Measurements from ENCODE around the gene FRMD4B.

The FRMD4B gene

DNA sequence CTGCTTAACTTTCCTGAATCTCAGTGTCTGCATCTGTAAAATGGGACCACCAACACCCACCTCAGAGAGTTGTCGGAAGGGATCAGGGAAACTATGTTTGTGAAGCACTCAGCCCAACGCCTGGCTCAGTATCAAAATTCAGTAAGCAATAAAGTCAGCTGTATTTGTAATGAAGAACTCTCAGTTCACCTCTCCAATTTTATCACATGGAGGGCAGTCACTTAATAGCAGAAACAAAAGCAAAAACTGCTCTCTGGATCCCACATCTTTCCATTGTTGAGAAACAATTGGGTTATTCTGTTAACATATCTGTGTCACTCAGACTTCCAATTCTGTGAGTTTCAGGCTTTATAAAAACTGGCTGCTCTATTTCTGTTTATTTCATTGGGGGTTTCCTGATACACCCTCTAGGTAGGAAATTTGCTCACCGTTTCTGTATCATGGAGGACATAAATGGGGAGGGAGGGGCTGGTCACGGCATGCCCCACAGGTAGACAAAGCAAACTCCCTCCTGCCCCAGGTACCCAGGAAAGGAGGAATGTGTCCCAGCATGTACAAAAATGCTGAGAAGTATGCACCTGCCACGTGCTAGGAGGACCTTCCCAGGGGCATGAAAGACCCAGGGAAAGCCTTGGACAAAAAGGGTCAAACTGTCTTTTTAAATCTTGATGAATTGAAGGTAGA lies 182.1 kb downstream of the FRMD4B start:
- no peak for DNase-seq (ENCODE audit: low spot score)

DNA sequence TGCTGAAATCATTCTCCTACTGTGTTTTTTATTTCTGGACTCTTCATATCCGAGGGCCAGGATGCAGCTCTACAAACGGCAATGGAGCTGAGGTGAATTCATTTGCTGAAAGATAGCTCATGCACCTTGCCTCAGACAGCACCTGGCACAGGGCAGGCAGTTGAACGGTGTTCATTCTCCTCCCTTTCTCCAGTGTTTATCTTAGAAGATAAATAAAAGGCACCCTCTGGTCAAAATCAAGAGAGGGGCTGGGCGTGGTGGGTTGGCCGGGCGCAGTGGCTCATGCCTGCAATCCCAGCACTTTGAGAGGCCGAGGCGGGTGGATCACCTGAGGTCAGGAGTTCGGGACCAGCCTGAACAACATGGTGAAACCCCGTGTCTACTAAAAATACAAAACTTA lies 184.2 kb downstream of the FRMD4B start:
- no peak for DNase-seq (ENCODE audit: low spot score)

DNA sequence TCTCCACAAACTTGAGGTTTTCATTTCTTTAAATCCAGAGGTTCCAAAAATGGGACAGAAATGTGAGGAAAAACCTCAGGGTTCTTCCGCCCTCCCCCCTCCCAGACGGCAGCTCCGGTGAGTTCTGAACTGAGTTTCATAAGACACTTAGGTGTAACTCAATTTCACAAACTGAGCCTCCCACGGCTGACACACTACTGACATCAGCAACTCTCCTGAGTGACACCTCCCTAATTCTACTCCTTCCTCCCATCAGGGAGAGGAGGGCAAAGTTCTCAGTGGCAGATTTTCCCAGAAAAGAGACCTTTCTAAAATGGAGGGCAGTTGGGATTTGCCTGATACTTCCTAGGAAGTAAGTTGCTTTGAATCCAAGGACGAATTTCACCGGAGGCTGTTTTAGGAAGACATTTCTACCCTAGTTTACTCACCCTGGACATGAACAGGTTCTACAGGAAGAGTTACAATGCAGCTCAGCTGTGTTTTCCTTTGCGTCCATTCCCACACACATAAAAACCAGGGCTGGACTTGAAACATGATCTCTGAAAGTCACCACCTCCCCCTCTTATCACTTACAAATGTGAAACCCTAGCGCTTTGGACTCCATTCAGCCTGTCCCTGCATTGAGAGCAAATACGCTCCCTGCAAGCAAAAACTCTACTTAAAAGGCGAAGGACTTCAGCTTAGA lies 185.4 kb downstream of the FRMD4B start:
- peak; percentile 61 for DNase-seq (ENCODE audit: low spot score)

DNA sequence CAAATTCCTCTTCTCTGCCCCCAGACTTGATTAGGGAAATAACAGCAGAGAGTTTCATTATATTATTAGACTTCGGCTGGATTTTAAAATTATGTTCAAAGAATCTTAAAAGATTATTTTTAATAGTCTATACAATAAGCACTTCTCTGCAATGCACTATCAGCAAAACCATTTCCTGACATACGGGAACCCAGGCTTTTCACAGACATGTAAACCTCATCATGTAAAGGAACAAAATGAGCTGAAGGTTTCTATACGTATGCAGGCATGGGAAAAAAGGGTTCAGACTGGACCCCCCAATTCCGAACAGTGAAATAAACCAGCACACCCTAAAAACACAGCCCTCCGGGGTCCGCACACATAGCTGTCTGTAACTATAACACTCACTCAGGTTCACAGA lies 185.9 kb downstream of the FRMD4B start:
- DNase-seq (ENCODE audit: low spot score) = no peak

DNA sequence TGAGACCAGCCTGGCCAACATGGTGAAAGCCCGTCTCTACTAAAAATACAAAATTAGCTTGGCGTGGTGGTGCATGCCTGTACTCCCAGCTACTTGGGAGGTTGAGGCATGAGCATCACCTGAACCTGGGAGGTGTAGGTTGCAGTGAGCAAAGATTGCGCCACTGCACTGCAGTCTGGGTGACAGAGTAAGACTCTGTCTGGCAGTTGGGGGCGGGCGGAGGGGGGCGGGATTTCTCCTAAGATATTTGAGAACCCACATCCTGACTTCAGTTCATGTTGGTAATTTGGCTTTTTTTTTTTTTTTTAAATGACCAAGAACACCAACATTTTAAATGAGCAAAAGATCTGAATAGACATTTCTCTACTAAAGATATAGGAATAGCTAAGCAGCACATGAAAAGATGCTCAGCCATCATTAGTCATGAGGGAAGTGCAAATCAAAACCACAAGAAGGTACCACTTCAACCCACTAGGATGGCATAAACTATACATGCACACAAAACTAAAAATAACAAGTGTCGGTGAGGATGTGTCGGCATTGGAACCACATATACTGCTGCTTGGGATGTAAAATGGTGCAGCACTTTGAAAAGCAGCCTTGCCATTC lies 187.9 kb downstream of the FRMD4B start:
- DNase-seq (ENCODE audit: low spot score) = no peak

DNA sequence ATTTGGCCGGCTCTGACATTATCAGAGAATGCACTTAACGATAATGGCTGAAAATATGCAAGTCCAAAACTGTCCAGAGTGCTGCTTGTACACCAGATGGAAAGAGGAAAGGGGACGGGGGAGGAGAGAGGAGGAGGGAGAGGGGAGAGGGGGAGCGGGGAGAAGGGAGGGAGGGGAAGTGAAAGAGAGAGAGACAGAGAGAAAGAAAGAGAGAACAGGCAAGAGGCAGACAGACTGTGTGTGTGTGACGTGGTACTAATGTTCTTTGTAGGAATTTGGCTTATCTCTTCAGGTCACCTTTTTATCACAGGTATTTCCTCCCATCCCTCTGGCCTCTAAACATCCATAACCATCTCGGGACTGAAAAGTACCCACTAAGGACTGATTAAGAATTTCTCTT lies 188.4 kb downstream of the FRMD4B start:
- no peak for DNase-seq (ENCODE audit: low spot score)

DNA sequence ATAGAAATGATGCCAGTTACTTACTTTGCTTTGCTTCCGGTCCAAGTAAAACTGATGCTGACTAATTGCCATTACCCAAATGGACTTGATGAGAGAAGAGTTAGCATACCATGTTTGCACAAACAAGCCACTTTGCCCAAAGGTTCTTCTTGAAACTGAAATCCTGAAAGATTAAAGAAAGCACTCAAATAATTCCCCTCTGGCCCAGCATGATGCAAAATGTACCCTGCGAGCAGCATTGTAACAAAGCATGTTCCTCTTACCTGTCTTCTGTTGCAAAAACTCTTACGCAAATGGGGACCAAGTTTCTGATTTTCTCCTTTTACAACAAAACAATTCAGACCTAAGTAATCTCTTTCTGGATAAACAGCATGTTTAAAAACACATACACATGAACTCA lies 189.0 kb downstream of the FRMD4B start:
- DNase-seq (ENCODE audit: low spot score) = no peak

DNA sequence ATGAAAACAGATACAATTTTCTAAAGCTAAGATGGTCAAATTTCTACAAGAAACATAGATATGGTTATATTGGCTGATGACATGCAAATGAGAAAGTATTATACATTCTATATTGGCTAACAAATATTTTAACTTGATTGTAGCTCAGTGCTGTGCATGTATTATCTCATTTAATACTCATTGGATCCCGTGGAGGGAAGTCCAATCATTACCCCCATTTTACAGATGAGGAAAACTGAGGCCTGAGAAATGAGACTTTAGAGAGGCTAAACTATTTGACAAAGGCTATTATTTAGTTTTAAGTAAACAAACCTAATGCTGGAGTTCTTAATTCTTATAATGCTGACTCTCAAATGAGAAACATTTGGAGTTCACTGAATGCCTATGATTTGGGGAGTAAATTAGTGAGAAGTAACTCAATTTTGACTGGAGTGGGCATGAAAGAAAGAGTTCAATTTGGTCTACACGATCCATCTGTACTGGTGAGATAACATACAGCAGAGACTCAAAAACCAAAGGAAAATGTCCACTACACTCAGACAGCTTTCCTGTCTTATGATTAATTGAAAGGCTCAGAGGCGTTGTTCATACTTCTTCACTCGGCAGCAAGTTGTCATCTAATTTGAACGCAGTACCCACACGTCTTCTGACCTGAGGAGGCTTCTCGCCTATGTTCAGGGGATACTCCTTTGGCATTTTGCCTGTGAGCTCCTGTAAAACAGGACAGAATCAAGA lies 191.3 kb downstream of the FRMD4B start:
- no peak for DNase-seq (ENCODE audit: low spot score)

DNA sequence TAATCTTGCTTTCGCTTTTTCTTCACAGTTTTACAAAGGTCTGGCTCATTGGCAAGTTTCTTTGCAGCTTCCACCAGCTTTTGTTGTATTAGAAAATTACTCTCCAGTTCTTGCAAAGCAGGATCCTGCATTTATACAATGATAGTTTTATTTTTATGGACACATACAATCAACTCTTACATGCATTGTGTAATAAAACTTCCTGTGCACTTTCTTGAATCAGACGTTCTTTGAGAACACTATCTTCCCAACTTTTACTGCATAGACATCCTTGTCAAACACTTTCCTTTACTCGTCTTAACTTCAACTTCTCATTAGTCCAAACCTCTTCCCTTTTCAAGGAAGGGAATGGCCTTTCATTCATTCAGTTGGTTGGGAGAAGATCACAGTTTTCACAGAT lies 192.1 kb downstream of the FRMD4B start:
- no peak for DNase-seq (ENCODE audit: low spot score)

DNA sequence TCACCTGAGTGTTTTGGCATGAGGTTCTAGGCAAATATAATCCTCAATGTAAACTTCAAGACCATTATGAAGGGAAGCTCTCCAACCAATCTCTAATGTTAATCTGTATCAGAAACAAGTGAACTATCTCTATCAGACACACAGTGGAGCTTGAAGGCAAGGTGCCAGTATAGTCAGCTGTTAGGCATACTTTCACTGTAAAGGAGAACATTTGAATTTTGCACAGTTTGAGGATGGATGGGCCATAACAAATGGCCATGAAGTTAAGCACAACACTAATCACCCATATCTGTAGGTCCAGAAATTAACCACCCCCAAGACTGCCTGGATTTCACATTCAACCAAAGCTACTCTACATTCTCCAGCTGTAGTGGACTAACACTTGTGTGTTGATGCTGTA lies 194.4 kb downstream of the FRMD4B start:
- no peak for DNase-seq (ENCODE audit: low spot score)

DNA sequence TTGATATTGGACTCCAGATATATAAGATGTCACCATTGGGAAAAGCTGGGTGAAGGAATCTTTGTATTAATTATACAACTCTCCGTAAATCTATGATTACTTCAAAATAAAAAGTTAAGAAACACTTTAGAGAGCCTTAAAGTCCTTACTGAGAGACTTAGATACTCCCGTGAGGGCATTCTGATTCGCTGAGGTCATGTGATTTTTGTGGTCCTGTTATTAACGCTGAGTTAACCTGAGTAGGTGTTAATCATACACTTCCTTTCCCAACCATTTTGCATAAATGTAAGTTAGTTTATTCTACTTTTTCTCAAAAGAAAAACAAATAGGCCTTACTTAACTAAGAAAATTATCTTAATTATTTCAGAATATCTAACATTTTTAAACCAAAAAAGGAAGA lies 196.4 kb downstream of the FRMD4B start:
- DNase-seq (ENCODE audit: low spot score) = no peak

DNA sequence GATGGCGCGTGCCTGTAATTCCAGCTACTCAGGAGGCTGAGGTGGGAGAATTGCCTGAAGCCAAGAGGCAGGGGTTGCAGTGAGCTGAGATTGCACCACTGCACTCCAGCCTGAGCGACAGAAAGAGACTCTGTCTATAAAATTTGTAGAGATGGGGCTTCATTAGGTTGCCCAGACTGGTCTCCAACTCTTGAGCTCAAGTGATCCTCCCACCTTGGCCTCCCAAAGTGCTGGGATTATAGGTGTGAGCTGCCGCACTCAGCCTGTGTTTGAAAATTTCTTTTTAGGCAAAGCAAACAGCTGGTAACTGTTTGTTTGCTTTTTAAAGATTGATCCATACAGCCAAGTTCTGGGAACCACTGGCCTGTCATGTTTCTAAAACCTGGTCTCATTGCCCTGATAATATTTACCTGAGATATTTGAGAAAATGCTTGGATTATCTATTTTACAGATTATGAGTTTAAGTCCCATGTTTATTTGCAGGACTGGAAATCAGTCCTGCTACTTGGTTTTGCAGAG lies 199.3 kb downstream of the FRMD4B start:
- no peak for DNase-seq (ENCODE audit: low spot score)

DNA sequence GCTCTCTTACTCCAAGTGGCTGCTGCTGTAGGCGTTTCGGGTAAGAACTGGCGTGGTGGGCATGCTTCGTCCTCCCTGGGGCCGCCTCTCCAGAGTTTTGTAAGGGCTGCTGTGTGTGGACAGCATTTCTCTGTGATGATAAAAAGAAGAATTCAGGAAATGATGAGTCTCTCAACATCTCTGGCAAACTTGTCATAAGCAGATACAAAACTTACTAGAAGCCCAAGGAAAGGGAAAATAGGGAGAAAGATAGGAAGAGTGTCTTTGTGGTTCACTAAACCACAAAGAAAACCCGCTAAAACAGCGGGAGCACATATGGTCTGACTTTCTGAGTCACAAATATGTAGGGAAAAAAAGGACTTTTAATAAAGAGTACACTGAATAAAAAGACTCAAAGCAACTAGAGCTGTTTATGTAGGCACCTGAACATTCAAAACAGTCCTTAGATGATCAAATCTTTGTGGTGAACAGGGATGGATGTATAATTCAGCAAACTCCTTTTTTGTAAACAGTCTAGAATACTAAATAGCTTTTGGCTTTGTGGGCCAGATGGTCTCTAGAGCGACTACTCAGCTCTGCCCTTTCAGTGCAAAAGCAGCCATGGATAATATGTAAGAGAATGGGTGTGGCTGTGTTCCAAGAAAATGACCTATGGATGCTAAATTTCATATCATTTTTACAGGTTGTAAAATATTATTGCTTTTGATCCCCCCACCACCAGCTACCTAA lies 203.1 kb downstream of the FRMD4B start:
- DNase-seq (ENCODE audit: low spot score) = no peak

DNA sequence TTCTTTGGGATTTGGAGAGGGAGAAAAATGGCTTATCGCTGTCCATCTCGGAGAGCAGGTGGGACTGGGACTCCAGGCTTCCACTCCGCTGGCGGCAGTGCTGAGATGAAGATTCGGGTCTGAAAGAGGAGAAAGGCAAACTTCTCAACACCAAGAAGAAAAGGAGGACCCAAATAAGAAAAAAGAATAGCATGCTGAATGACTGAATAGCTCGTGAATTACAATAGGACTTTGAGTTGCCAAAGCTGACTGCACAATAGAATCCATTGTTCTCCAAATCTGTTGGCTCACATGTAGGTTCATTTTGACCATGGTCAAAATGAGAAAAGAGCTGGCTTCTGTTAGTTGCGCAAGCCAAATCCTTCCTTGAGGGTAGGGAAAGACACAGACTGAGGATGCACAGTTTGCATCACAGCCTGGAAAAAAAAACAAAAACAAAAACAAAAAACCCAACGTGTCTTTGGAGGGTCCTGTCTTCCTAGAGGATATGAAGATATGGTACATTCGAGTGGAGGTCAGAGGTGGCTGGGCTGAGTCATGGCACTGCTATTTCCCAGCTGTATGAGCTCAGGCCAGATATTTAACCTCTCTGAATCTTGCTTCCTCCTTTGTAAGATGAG lies 204.2 kb downstream of the FRMD4B start:
- DNase-seq (ENCODE audit: low spot score) = no peak

DNA sequence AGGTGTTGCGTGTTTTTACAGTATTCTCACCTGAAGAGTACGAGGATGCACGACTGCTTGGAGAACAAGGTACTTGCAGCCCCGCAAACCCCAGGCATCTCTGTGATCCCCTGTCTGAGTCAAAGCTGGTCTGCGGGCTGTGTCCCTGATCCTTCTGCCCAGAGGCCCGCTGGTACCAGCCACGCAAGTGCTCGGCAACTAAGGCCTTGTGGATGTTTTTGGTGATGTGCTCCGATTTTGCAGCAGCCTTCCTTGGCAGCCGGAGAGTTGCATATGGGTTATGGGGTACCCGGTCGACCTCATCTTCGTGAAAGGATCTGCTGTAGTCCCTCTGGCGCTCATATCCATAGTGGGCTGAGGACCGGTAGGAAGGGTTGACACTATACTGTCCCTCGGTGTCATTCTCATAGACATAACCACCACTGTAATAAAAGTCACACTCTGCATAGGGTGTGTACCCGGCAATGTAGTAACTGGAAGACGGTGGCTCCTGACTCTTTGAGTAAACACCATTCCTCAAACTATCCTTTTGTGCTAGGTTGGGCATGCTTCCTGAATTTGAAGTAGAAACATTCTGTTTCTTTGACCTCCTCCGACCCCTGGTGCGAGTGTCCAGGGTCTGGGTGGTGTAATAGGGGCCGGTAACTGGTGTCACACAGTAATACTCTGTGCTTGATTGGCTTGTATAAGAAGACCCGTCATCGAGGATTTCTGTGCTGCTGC lies 204.9 kb downstream of the FRMD4B start:
- no peak for DNase-seq (ENCODE audit: low spot score)

DNA sequence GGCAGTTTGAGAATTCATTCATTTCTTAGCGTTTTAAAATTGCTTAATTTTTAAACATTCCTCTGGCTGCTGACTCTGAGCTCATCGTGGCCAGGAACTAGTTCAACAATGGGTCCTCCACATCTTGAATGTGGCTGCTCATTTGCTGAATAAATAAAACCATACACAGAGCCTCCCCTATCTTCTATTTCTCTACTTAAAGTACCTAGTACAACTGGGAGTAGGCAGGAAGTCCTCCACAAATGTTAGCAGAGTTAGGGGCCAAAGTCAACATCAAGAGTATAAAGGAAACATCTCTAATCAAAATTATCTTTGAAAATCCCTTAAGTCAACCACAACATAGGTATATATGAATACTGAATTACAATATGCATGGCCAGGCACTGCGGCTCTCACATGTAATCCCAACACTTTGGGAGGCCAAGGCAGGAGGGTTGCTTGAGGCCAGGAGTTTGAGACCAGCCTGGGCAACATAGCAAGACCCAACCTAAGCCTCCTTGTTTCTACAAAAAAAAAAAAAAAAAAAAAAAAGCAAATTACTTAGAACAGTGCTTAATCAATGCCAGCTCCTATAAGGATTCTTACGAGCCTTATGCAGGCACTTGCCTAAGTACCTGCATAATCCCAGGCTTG lies 206.0 kb downstream of the FRMD4B start:
- no peak for DNase-seq (ENCODE audit: low spot score)

DNA sequence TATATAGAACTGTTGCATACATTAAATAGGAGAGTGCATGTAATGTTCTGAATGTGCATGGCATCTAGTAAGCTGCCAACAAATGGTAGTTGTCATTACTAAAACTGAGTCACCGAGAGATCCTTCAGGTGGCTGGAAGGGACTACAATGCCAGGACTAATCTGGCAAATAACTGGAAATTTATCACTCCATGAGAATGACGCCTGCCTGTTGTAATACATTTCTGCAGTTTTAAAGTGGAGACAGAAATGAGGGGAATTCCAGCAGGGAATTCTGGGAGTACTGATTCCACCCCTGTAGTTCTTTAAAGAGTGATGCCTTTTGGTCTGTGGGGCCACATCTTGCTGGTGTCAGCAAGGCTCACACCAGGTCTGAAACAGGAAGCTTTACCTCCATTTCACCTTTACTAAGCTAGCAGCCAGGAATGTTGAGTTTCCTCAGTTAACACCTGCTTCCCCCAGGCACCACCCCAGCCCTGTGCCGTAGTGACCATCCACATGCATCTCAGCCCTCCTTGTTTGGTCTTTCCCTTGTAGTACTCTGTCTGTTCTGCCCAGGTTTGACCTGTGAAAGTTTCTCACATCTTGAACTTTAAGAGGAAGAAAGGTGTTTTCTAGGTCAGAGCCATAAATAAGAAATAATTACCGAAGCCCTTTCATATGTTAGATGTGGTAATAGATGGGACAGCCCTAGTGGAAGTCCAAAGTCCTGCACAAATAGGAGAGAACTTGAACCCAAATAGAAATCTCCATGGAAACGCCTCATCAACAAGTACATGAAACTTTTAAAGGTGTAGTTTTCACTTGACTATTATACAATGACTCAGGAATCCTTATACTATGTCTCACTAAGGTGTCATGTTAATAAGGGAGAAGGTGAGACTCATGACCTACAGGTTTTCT lies 206.8 kb downstream of the FRMD4B start:
- no peak for DNase-seq (ENCODE audit: low spot score)

DNA sequence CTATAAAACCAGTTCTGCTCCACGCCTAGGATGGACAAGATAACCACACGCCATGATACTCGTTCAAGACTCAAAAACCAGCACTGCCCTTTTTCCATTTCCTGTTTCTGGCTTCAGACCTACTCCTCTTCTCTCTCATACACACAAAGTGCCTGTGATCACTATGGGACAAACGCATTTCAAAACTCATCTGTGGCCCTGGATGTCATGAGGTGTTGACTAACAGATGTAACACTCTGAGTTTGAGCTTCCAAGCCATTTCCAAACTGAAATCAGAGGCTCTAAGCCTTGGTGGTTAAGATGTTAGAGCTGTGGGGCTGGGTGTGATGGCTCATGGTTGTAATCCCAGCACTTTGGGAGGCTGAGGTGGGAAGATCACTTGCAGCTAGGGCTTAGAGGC lies 207.8 kb downstream of the FRMD4B start:
- DNase-seq (ENCODE audit: low spot score) = no peak

Measured in iPS-NIHi11 (cell line).